Naive thymus-derived CD8-positive, alpha-beta T cell (primary cell): ENCODE data around the gene CDCA4. TPM values are rescaled to one million over a fixed set of nuclear protein-coding genes. Genes with fewer than 3 reads are reported as not detected.

ENCODE experiments used
- ATAC-seq, 2 donors: fragments of 150-1000 bp; cut with Tn5 transposase in 1 of 2; sonication (Bioruptor Pico), chemical (Tn5 transposase) in 1 of 2; 1 replicate in 1 of 2; 2 replicates in 1 of 2; pipeline ENCODE4 v1.10.0; 2021; ENCODE audit warnings: mild to moderate bottlenecking in 2 of 2, moderate library complexity in 2 of 2
- POLR2A ChIA-PET: fragments of 350-600 bp; sonication (Branson Sonifier 250); formaldehyde crosslinking; loops from one replicate; lab custom pipeline; 2021; ENCODE audit warnings: antibody characterized with exemption; lab: Charles Lee
- DNase-seq, 10 donors: peaks; one replicate each; pipeline versions ENCODE4 v3.0.0 to v3.0.0-alpha.2; 2020 to 2022
- H3K27ac Mint-ChIP-seq, 10 donors: one replicate each; pipeline ENCODE4 v1.8.0; 2020 to 2022; ENCODE audit warnings: mild to moderate bottlenecking in 10 of 10, mixed read lengths in 10 of 10, moderate library complexity in 4 of 10, inconsistent platforms in 1 of 10
- H3K27me3 Mint-ChIP-seq, 5 donors: one replicate each; pipeline ENCODE4 v1.8.0; 2021 to 2022; ENCODE audit warnings: mixed read lengths in 5 of 5
- H3K36me3 Mint-ChIP-seq, 3 donors: one replicate each; pipeline ENCODE4 v1.8.0; 2020 to 2022; ENCODE audit warnings: mixed read lengths in 3 of 3, mild to moderate bottlenecking in 2 of 3, inconsistent platforms in 1 of 3
- H3K4me1 Mint-ChIP-seq, 4 donors: one replicate each; pipeline ENCODE4 v1.8.0; 2021 to 2022; ENCODE audit warnings: mixed read lengths in 4 of 4
- H3K4me3 Mint-ChIP-seq, 10 donors: one replicate each; pipeline ENCODE4 v1.8.0; 2020 to 2022; ENCODE audit warnings: mild to moderate bottlenecking in 10 of 10, mixed read lengths in 10 of 10, moderate library complexity in 6 of 10, inconsistent platforms in 1 of 10
- H3K9me3 Mint-ChIP-seq, 9 donors: one replicate each; pipeline ENCODE4 v1.8.0; 2020 to 2022; ENCODE audit warnings: mixed read lengths in 9 of 9, mild to moderate bottlenecking in 3 of 9, inconsistent platforms in 1 of 9, moderate library complexity in 1 of 9
- polyA plus RNA-seq, 3 donors: library from polyadenylated mRNA; unstranded; fragments of 300-500 nt; fragmentation: Illumina TruSeq; gene quantifications; one replicate each; pipeline ENCODE4 v1.2.3, GENCODE V29; 2021
- total RNA-seq, 8 experiments: library from RNA in 2 of 8; stranded (reverse) in 2 of 8; gene quantifications; one replicate each; pipeline ENCODE4 v1.2.3 and lab custom pipeline; 2021 to 2026

The CDCA4 gene
- total and polyA plus RNA-seq, 5 experiments from 2014 or later = 8.2 to 12.4 (median 11.3) TPM

- no peaks in the 10 kb centered on the region for H3K9me3 Mint-ChIP-seq
- H3K4me1 Mint-ChIP-seq = peaks cover 0 to 3% (median 0%) of the 10 kb centered on the region in 4 donors
- ATAC-seq (no peak), DNase-seq (no peak)
- POLR2A ChIA-PET = no interaction called here
- peak overlapping the region in 2 of 10 donors; percentile 49 to 60 for H3K27ac Mint-ChIP-seq
- H3K36me3 Mint-ChIP-seq = no peaks in the 10 kb centered on the region
- H3K27me3 Mint-ChIP-seq = no peaks in the 10 kb centered on the region
- H3K4me3 Mint-ChIP-seq = no peak overlapping the region
Observed at GRCh38 chr14:104992501-104992900, 28.4 kb downstream of the CDCA4 start.

- no peak for ATAC-seq
- Mint-ChIP-seq H3K27ac (no peak overlapping the region), H3K4me1 (peaks cover 0 to 4% (median 1%) of the 10 kb centered on the region in 4 donors), H3K27me3 (peaks cover 0 to 3% (median 0%) of the 10 kb centered on the region in 5 donors), H3K4me3 (no peak overlapping the region), H3K36me3 (no peaks in the 10 kb centered on the region), H3K9me3 (no peaks in the 10 kb centered on the region)
- POLR2A ChIA-PET = no interaction called here
- no peak for DNase-seq
Observed at GRCh38 chr14:104991896-104992230, 29.0 kb downstream of the CDCA4 start.

- Mint-ChIP-seq H3K36me3 (no peaks in the 10 kb centered on the region), H3K4me3 (no peak overlapping the region), H3K9me3 (no peaks in the 10 kb centered on the region), H3K27ac (peak overlapping the region in 3 of 10 donors; percentile 28 to 70 (median 68)), H3K4me1 (peaks cover 0 to 7% (median 1%) of the 10 kb centered on the region in 4 donors), H3K27me3 (peaks cover 0 to 3% (median 0%) of the 10 kb centered on the region in 5 donors)
- DNase-seq (no peak), ATAC-seq (no peak)
- POLR2A ChIA-PET = interaction anchor here (0.6 to 1.2 kb wide), 2 partner anchors 23 to 305 kb away, joined by 3 to 5 read pairs; no protein-coding TSS in a partner anchor
Observed at GRCh38 chr14:104989951-104990303, 31.0 kb downstream of the CDCA4 start.

- POLR2A ChIA-PET = interaction anchor here (1.2 kb wide), 1 partner anchor 23 kb away, joined by 3 read pairs; no protein-coding TSS in a partner anchor
- H3K4me1 Mint-ChIP-seq = peaks cover 0 to 9% (median 3%) of the 10 kb centered on the region in 4 donors
- no peaks in the 10 kb centered on the region for H3K9me3 Mint-ChIP-seq
- H3K4me3 Mint-ChIP-seq = no peak overlapping the region
- ATAC-seq (no peak), DNase-seq (no peak)
- H3K36me3 Mint-ChIP-seq = no peaks in the 10 kb centered on the region
- H3K27ac Mint-ChIP-seq = no peak overlapping the region
- H3K27me3 Mint-ChIP-seq = peaks cover 0 to 3% (median 0%) of the 10 kb centered on the region in 5 donors
Observed at GRCh38 chr14:104989236-104989950, 31.5 kb downstream of the CDCA4 start.

GRCh38 chr14:104986487-104987164 lies 34.3 kb downstream of the CDCA4 start:
- peak in 1 of 10 donors; percentile 36 for DNase-seq
- POLR2A ChIA-PET = interaction anchor here (1.2 kb wide), 1 partner anchor 33 kb away, joined by 5 read pairs; no protein-coding TSS in a partner anchor

GRCh38 chr14:104985675-104986486 lies 35.0 kb downstream of the CDCA4 start, which contains the start of gene CLBA1:
Gene CLBA1 (plus strand): TSS chr14:104985788. CDS start chr14:104986432, 644 bp downstream.
- Mint-ChIP-seq H3K9me3 (no peaks in the 10 kb centered on the region), H3K27ac (peak within 1 kb of the TSS; percentile 25 to 94 (median 86)), H3K4me3 (peak within 1 kb of the TSS; percentile 71 to 87 (median 78)), H3K4me1 (peaks cover 0 to 11% (median 4%) of the 10 kb centered on the region in 4 donors), H3K27me3 (peaks cover 0 to 3% (median 0%) of the 10 kb centered on the region in 5 donors), H3K36me3 (no peaks in the 10 kb centered on the region)
- POLR2A ChIA-PET = interaction anchor here (0.7 to 1.9 kb wide), 11 partner anchors 11 to 316 kb away, joined by 3 to 17 read pairs (median 3); partner anchors contain the start of genes CDCA4 and SIVA1
- DNase-seq (peak; percentile 83 to 92 (median 89)), ATAC-seq (peak; percentile 88 to 95)

More at GRCh38 chr14:104986487-104987164, 34.3 kb downstream of the CDCA4 start:
- Mint-ChIP-seq H3K4me1 (peaks cover 0 to 11% (median 4%) of the 10 kb centered on the region in 4 donors), H3K9me3 (no peaks in the 10 kb centered on the region), H3K4me3 (peak overlapping the region; percentile 59 to 87 (median 72)), H3K36me3 (no peaks in the 10 kb centered on the region), H3K27ac (peak overlapping the region in 9 of 10 donors; percentile 25 to 94 (median 73)), H3K27me3 (peaks cover 0 to 3% (median 0%) of the 10 kb centered on the region in 5 donors)
- ATAC-seq = no peak

GRCh38 chr14:104984056-104984894 lies 36.6 kb downstream of the CDCA4 start:
- peaks cover 0 to 11% (median 4%) of the 10 kb centered on the region in 4 donors for H3K4me1 Mint-ChIP-seq
- POLR2A ChIA-PET = interaction anchor here (0.7 to 1.9 kb wide), 6 partner anchors 9 to 505 kb away, joined by 3 to 17 read pairs (median 6); partner anchors contain the start of genes CDCA4 and GPR132
- H3K9me3 Mint-ChIP-seq = no peaks in the 10 kb centered on the region
- H3K4me3 Mint-ChIP-seq = peak overlapping the region; percentile 66 to 86 (median 77)
- H3K27ac Mint-ChIP-seq = peak overlapping the region; percentile 19 to 94 (median 80)
- H3K36me3 Mint-ChIP-seq = no peaks in the 10 kb centered on the region
- peak in 1 of 10 donors; percentile 31 for DNase-seq
- no peak for ATAC-seq
- H3K27me3 Mint-ChIP-seq = peaks cover 0 to 3% (median 1%) of the 10 kb centered on the region in 5 donors

GRCh38 chr14:104983231-104983721 lies 37.6 kb downstream of the CDCA4 start:
- Mint-ChIP-seq H3K4me3 (peak overlapping the region in 2 of 10 donors; percentile 21 to 84), H3K36me3 (no peaks in the 10 kb centered on the region), H3K9me3 (no peaks in the 10 kb centered on the region), H3K27ac (peak overlapping the region in 3 of 10 donors; percentile 35 to 90 (median 87)), H3K27me3 (peaks cover 0 to 7% (median 4%) of the 10 kb centered on the region in 5 donors), H3K4me1 (peaks cover 7 to 13% (median 10%) of the 10 kb centered on the region in 4 donors)
- ATAC-seq = no peak
- DNase-seq = no peak
- POLR2A ChIA-PET = interaction anchor here (0.6 to 0.8 kb wide), 2 partner anchors 82 to 275 kb away, joined by 3 read pairs; partner anchors contain the start of gene GPR132

GRCh38 chr14:104982548-104983230 lies 38.2 kb downstream of the CDCA4 start:
- Mint-ChIP-seq H3K36me3 (no peaks in the 10 kb centered on the region), H3K9me3 (no peaks in the 10 kb centered on the region), H3K27me3 (peaks cover 1 to 8% (median 5%) of the 10 kb centered on the region in 5 donors), H3K4me3 (peak overlapping the region in 1 of 10 donors; percentile 14), H3K4me1 (peaks cover 8 to 14% (median 10%) of the 10 kb centered on the region in 4 donors), H3K27ac (no peak overlapping the region)
- ATAC-seq = no peak
- DNase-seq = peak in 1 of 10 donors; percentile 48
- POLR2A ChIA-PET = interaction anchor here (0.6 kb wide), 1 partner anchor 276 kb away, joined by 3 read pairs; no protein-coding TSS in a partner anchor

- DNase-seq = peak in 1 of 10 donors; percentile 52
Observed at GRCh38 chr14:104981699-104982541, 39.0 kb downstream of the CDCA4 start.

More at GRCh38 chr14:104981699-104982541, 39.0 kb downstream of the CDCA4 start:
- ATAC-seq = no peak
- Mint-ChIP-seq H3K27me3 (peaks cover 3 to 15% (median 5%) of the 10 kb centered on the region in 5 donors), H3K27ac (peak overlapping the region in 1 of 10 donors; percentile 57), H3K4me1 (peaks cover 8 to 15% (median 14%) of the 10 kb centered on the region in 4 donors), H3K9me3 (no peaks in the 10 kb centered on the region), H3K4me3 (peak overlapping the region in 1 of 10 donors; percentile 14), H3K36me3 (no peaks in the 10 kb centered on the region)
- POLR2A ChIA-PET = interaction anchor here (0.5 kb wide), 1 partner anchor 63 kb away, joined by 6 read pairs; no protein-coding TSS in a partner anchor
